ENCODE measurements around the gene TMEM74B. TPM values are rescaled to one million over a fixed set of nuclear protein-coding genes. Genes with fewer than 3 reads are reported as not detected.

The TMEM74B gene
- total RNA-seq (2022; extraction: Qiagen RNA extraction; ENCODE audit: low read depth), result 3.6 to 4.7 TPM (median 3.9 TPM) in 5 replicates

DNA sequence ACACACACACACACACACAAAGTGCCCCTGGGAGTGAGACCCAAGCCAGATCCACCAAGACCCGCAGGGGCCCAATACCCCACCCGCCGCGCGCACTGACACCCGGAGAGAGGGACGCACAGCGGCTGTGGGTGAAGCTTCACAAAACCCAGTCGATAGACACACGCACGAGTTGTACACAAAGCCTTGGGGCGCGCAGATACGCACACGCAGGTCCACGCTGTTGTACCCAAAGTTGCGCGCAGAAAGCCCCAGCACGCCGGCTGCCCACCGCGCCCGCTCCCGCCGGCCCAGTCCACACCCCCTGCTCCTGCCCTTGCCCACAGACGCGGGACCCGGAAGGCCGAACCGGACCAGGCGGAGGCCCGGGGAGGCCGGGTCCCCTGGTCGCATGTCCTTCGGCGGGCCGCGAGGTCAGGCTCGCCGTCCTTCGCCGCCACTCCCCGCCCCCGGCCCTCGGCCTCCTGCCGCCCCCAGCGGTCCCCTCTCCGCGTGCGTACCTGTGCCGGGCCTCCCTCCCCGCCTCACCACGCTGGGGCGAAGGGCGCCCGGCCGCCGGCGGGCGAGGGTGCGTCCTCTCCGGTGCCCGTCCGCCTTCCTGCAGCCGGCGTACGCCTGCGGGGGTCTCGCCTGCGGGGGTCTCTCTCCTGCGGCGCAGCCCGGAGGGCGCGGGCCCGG lies at the start of gene TMEM74B:
TSS of gene TMEM74B (minus strand) at position 344 of the 678 bp plus-strand sequence. CDS start 1,180 bp downstream, outside the sequence.

DNA sequence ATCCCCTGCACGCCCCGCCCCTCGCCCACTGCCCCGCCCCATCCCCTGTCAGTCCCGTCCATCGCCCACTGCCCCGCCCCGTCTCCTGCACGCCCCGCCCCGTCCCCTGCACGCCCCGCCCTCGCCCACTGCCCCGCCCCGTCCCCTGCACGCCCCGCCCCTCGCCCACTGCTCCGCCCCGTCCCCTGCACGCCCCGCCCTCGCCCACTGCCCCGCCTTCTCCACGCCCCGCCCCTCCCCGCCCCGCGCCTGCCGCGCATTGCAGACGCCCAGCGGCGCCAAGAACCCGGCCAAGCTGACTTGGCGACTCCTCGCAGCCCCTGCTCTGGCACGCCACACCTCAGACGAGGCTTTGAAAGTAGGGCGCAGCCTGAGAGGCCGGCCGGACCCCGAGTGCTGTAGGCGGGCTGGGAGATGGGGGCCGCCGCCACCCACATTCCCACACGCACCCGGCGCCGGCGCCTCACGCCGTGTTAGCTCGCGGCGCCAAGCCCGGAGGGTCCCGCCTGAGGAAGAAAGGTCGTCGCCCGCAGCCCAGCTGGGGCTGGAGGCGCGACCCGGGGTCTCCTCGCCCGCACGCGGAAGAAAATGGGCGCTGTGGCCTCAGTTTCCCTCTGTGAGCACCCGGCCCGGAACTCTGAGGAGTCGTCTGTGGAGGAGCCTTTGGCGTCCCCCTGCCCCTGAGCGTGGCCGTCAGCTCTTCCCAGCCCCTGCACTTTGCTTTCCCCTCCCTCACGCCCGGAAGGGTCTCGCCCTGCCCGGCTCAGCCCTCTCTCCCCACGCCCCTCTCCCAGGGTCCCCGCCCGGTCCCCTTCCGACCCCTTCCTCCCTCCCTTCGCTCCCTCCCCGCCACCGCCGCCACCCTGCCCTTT lies 41.2 kb upstream of the TMEM74B start, which contains the start of gene RAD21L1:
TSS of gene RAD21L1 (plus strand) at position 262 of the 872 bp plus-strand sequence. CDS start 2,410 bp downstream, outside the sequence.

DNA sequence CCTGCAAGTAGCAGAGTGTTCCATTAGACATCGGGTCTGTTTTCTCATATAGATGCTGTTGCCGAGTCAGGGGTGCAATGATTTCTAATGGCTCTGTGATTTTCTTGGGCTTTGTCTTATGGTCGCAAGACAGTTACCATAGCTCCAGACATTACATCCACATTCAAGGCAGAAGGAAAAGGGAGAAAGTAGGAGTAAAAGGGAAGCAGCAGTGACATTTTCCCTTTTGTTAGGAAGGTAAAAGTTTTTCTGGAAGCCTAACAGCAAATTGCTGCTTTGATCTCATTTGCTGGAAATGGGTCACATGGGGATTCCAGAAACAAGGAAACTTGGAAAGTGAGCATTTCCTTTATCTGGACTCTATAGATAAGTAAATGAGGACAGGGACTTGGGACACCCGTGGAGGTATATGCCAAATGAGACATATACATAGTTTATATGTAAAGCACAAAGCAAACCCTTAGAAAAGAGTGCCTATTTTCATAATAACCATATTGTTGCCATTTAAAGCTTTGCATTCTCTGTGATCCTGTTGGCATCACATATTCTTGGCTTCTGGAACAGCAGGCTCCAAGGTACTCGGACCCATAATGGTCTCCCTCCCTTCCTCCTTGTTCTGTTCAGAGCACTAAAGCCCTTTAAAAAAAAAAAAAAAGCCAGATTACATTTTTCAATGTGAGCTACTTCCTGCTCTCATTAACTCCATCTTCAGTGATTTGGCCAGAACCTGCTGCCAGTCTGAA lies 18.2 kb upstream of the TMEM74B start, which contains the start of gene C20orf202:
TSS of gene C20orf202 (plus strand) at position 693 of the 743 bp plus-strand sequence. CDS start 132 bp downstream, outside the sequence.

Other genes starting within 250 kb of the TMEM74B start
- gene RSPO4, start 182.7 kb downstream of the TMEM74B start, total RNA-seq (2022; extraction: Qiagen RNA extraction; ENCODE audit: low read depth), result not detected in 5 replicates
- 196 to 223 TPM (median 216 TPM) in 5 replicates for gene PSMF1, start 66.4 kb downstream of the TMEM74B start, total RNA-seq (2022; extraction: Qiagen RNA extraction; ENCODE audit: low read depth)
- 0.05 TPM in 1 of 5 replicates, not detected in the others for gene C20orf202, start 18.5 kb upstream of the TMEM74B start, total RNA-seq (2022; extraction: Qiagen RNA extraction; ENCODE audit: low read depth)
- gene RAD21L1, start 41.1 kb upstream of the TMEM74B start, total RNA-seq (2022; extraction: Qiagen RNA extraction; ENCODE audit: low read depth), result 0.05 to 0.12 TPM in 2 of 5 replicates, not detected in the others
- gene SNPH, start 81.3 kb upstream of the TMEM74B start, total RNA-seq (2022; extraction: Qiagen RNA extraction; ENCODE audit: low read depth), result 3.8 to 5.6 TPM (median 4.6 TPM) in 5 replicates
- gene SDCBP2, start 144.2 kb upstream of the TMEM74B start, total RNA-seq (2022; extraction: Qiagen RNA extraction; ENCODE audit: low read depth), result 0.79 to 1.1 TPM (median 0.99 TPM) in 5 replicates
- 498 to 544 TPM (median 537 TPM) in 5 replicates for gene FKBP1A, start 208.1 kb upstream of the TMEM74B start, total RNA-seq (2022; extraction: Qiagen RNA extraction; ENCODE audit: low read depth)

Measured in A549 treated with DMSO at 1 μM for 4 hours (cell line).